ENCODE data around the gene SLC37A2.
"Not testable (repeated sequence)": the region's sequence is repeated elsewhere in the genome, so short reads cannot be mapped to it uniquely, and the experiment has no call there.

The SLC37A2 gene

DNA sequence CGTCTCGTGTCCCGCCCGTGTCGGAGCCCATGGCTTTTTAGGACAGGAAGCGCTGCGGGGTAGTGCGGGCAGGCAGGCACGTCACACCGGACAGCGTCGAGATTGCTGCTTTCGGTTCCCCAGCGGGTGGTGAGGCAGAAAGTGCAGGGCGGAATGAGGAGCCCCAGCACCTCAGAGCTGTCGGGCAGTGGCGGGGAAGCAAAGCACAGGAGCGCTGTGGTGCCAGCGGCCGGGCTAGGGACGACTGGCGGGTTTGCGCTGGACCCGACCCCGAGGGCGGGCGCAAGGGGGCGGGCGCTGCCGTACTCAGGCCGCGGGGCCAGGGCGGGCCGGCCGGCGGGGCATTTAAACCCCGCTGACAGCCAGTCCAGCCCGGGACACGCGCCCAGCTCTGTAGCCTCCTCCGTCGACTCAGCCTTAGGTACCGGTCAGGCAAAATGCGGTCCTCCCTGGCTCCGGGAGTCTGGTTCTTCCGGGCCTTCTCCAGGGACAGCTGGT lies at the start of gene SLC37A2:
SLC37A2 (plus strand) TSS at position 375 of the 498 bp plus-strand sequence; CDS start at position 438, 63 bp downstream.
- DNase-seq, result peak; percentile 39 to 61

DNA sequence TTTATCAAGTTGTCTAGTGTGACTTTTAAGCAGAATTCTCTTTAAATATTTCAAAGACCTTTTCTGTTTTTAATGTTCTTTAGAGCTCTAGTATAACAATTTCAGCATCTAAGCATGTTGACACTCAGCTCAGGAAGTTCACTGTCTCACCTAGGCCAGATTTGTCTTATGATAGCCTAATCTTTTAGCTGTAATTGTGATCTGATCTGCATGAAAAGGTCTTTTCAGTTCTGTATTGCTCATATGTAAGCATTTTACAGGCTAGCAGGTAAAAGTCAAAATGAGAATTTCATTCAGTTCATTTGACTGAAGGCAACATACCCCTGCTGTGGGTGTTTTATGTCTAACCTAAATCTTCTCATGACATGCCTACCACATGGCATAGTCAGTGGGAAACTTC lies 46.7 kb upstream of the SLC37A2 start:
- DNase-seq, result no peak

DNA sequence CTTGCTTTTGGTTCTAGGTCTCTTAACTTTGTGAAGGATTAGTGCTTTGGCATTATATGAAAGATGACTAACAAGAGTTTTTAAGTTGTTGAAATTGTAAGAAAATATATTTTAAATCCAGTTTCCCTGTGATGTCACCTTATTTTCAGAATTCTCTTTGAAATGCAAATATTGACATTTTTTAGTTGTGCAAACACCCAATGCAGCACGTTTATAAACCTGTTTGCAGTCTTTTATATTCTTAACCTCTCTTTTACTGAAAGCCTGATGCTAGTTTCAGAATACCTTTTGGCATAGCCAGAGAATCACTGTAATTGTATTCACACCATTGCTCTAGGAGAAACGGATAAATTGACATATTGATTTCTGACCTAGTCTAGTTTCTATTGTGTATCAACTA lies 42.8 kb upstream of the SLC37A2 start:
- no peak for DNase-seq

GRCh38 chr11:125022551-125022950 lies 40.6 kb upstream of the SLC37A2 start:
- no peak for DNase-seq

- no peak for DNase-seq
Measured at GRCh38 chr11:125025968-125026367, 37.1 kb upstream of the SLC37A2 start.

- DNase-seq, result not testable (repeated sequence)
Measured at GRCh38 chr11:125029431-125029830, 33.7 kb upstream of the SLC37A2 start.

GRCh38 chr11:125036933-125037332 lies 26.2 kb upstream of the SLC37A2 start:
- no peak for DNase-seq

GRCh38 chr11:125049164-125049792 lies 13.8 kb upstream of the SLC37A2 start:
- DNase-seq, result no peak

GRCh38 chr11:125052047-125052446 lies 11.1 kb upstream of the SLC37A2 start:
- no peak for DNase-seq

DNA sequence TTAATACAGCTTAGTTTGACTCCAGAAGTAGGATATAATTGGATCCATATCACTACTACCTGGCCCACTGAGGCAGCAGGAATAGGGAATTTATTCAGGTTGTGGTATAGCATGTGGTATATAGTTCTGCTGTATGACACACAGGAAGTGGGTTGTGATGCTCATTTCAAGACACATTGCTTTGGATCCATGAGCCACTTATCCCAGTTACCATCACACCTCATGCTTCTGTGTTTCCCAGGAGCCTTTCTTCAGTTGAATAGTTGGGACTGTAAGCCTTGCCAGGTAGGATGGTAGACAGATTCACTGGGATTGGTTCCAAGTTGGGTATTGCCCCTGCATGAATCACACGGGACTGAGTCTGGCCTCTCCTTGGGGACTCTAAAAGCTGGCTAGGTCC lies 9.9 kb upstream of the SLC37A2 start:
- no peak for DNase-seq

DNA sequence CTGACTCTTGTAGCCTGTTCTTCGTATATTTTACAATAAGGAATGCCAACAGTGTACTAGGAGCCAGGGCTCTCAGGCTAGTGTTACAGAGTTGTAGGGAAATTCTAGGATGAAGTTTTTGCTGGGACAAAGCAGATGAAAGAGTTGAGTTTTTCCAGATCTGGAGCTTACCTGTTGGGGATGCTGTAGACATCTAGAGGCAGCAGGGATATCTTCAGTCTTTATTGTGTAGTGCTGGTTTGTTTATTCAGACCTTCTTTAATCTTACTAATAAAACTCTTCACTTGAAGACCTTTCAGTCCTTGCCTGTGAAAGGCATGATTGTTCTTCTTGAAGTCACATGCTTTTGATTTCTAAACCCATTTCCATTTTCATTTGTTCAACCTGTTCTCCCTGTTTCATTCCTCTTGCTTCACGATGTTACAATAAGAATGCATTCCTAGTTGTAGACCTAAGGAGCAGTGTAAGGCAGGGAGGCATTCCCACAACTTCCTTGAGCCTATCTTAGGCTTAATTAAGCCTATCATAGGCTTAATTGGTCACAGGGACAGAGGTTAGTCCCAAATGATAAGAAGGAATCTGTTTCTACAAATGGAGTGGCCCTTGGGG lies 7.9 kb upstream of the SLC37A2 start:
- DNase-seq, result no peak

DNA sequence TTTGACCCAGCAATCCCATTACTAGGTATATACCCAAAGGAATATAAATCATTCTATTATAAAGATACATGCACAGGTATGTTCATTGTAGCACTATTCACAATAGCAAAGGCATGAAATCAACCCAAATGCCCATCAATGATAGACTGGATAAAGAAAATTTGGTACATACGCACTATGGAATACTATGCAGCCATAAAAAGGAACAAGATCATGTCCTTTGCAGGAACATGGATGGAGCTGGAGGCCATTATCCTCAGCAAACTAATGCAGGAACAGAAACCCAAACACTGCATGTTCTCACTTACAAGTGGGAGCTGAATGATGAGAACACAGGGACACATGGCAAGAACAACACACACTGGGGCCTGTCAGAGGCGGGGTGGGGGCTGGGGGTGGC lies 7.0 kb upstream of the SLC37A2 start:
- not testable (repeated sequence) for DNase-seq

DNA sequence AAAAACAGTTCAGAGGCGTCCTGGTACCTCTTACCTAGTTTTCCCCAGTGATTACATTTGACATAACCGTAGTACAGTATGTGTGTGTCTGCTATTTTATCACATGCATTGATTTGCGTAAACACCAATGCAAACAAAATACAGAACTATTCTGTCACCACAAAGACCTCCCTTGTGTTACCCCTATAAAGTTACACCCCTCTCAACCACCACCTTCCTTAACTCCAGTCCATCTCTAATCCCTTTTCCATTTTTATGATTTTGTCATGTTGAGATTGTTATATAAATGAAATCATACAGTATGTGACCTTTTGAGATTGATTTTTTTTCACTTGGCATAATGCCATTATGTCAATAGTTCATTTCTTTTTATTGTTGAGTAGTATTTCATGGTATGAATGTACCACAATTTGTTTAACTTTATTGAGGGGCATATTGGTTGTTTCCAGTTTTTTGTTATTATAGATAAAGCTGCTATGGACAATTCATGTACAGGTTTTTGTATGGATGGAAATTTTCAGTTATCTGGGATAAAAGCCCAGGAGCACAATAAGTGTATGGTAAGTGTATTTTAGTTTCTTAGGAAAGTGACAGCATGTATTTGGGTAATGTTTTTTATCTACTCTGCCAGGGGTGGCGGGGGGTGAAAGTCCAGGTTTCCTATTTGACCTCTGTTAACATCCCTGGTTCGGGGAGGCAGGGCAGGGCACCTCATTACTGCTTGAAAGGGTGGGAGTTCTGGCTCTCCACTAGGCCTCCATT lies 6.0 kb upstream of the SLC37A2 start:
- DNase-seq, result no peak

DNA sequence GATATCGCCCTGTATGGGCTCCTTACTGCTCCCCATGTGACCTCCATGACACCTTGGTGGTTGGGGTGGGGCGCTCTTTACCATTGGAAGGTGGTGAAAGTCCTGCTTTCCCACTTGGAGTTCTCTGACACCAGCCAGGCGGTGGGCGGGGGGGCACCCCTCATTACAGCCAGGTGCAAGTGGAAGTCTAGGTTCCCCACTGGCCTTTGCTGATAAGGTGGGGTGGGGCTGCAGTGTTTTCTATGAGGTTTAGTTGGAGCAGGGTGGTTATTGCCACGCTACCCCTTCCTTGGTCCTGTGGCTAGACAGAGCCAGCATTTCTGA lies 5.5 kb upstream of the SLC37A2 start:
- no peak for DNase-seq

DNA sequence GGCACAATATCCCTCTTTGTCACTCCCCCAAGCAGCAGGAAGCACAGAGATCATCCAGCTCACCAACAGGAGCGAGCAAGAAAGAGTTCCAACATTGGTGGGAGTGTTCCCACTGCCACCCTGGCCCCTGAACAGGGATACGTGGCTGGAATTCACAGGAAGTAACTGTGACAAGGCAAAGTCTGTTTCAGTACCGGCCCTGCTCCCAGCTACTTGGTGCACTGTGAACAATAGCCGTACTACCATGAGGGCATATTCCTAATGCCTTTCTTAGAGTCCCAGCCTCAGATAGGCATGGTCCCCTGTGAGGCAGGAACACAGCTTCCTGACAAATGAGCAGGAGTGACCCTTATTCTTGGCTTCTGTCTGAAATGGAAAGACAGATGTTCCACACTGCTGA lies 1.8 kb upstream of the SLC37A2 start:
- DNase-seq, result no peak

GRCh38 chr11:125062218-125062930 lies 731 bp upstream of the SLC37A2 start:
- DNase-seq, result no peak

- DNase-seq, result no peak
Measured at GRCh38 chr11:125063429-125064043, 431 bp downstream of the SLC37A2 start.

GRCh38 chr11:125064070-125064469 lies 965 bp downstream of the SLC37A2 start:
- no peak for DNase-seq

DNA sequence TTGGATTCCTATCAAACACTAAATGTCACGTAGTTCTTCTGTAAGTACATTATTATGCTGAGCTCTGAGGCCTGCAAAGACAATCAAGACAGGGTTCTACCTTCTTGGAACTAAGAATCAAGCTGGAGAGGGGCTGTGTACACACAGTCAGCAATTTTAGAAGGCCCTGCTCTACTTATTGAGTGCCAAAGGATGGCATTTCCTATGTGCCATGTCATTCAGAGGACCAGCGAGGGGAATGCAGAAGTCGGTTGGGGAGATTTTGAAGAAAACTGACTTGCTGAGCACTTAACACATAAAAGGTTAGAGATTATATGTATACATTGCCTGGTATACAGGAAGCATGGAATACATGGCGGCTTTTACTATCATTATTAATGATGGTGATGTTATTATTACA lies 5.3 kb downstream of the SLC37A2 start:
- no peak for DNase-seq

DNA sequence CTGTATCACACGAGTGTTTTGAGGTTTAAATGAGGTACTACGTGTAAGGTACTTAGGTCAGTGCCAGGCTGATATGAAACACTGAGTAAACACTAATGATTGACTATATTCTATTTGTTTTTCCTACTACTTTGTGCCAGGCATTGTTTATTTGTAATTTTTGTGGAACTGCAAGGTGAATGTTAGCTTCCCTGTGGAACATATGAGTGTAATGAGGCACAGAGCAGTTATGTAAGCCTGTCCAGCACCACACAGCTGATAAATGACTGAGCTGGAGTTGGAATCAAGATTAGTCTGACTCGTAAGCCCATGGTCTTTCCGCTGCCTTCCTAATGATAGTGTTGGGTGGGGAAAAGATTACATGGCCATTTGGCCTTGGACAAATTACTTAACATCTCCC lies 5.9 kb downstream of the SLC37A2 start:
- no peak for DNase-seq

DNA sequence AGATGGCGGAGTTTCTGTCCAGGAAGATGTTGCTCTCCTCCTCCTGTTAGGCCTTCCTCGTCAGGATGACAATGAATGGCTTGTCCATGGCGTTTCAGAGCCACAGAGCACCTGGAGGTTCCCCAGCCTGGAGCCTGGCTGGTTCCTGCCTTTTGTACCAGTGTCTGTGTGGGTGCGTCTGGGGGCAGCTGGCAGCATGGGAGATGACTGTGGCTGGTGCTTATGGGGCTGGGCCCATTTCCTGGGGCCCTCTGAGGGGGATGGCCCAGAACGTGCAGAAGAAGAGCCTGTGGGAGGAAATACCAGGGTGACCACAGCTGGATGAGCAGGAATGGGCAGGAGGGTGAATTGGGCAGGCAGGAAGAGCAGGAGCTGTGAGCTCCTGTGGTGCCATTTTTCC lies 6.7 kb downstream of the SLC37A2 start:
- DNase-seq, result no peak

DNA sequence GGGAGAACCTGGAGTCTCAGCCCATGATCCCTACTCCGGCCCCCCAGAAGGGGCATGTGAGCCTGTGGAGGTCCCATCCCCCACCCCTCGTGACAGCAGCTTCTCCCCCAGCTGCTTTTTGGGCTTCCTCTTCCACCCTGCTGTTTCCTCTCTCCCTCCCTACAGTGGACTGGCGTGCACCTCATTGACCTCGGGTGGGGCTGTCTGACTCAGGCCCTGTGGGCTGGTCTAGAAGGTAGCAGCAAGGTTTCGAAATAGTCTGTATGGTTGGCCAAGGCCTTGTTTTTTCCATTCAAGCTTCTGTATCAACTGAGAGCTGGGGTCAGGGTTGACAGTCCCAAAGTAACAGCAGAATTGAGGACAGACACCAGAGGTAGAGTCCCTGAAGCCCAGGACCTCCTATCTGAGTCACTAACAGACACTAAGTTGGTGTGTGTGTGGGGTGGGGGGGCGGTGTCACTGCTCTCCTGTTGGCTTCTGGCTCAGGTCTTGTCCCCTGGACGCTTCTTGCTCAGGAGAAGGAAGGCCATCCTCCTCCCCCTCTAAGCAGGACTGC lies 7.7 kb downstream of the SLC37A2 start:
- peak in 1 of 2 donors; percentile 17 for DNase-seq

DNA sequence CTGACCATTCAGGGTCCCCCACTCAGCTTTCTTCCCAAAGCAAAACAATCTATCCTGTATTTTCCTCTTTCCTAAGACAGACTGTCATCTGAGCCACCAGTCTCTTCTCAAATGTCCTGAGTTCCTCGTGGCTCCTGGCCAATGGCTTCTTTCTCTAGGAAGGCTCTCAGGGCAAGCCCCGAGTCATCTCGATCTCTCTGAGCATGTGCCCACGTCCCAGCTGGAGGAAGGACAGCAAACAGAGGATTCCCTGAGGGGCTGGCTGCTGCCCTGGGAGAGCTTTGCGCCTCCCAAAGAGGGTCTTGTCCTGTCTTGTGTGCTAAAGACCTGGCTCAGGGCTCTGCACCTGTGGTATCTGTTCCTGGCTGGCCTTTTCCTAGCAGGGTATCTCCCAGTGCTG lies 8.3 kb downstream of the SLC37A2 start:
- DNase-seq, result no peak

All from stimulated activated CD4-positive, alpha-beta T cell treated with anti-CD3 and anti-CD28 coated beads, Interleukin-2, amount 100 ng/mL, for 24 hours (primary cell).